T1000 (cell line): ENCODE measurements around the gene PLCB4.

Experiments
- DNase-seq: peaks from one replicate; lab custom pipeline; 2025; ENCODE audit warnings: mixed read lengths; lab: John Stamatoyannopoulos, UW

Gene PLCB4

DNA sequence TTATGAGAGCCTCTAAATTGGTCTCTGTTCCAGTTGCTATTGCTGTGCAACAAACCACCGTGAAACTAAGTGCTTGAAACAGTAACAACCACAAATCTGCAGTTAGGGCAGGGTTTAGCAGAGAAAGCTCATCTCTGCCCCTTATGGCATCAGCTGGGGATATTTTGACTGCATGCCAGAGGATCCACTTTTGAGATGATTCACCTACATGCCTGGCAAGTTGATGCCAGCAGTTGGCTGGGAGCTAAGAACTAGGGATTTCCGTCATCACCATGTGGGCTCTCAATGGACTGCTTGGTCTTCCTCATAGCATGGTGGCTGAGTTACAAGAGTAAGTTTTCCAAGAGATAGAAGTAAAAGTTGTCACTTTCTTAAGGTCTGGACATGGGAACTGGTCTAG, 35.1 kb downstream of the PLCB4 start:
- peak; percentile 22 for DNase-seq

DNA sequence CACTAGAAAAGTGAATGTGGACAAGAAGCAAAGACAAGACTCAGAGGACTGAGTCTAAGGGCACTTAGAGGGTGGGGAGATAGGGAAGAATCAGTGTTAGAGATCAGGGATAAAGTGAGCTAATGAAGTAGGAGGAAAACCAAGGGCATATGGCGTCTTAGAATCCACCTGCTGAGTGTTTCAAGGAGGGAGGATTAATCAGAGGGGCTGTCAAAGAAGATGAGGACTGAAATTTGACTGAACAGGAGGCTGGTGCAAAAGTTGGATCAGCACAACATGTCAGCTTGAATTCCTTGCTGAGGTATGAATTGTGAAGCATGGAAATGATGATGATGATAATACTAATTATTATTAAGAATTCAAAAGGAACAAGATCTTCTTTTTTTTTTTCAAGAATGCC, 39.4 kb downstream of the PLCB4 start:
- DNase-seq: no peak

DNA sequence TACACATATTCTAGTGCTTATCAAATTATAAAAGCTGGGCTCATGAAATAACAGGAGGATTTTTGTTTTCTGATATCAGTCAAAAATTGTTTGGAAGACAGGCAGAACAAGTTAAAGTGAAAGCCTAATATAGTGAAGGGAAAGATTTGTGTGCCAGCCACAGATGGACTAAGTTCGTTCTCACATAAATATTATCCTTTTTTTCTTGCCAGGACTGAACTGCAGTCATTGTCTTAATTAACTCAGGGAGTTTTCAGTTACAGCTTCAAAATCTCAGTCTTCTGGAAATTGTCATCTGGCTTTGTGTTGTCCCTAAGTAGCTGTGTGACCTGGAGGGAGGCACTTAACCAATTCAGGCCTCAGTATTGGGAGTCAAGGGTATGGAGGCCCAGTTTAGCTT, 40.7 kb downstream of the PLCB4 start:
- no peak for DNase-seq

DNA sequence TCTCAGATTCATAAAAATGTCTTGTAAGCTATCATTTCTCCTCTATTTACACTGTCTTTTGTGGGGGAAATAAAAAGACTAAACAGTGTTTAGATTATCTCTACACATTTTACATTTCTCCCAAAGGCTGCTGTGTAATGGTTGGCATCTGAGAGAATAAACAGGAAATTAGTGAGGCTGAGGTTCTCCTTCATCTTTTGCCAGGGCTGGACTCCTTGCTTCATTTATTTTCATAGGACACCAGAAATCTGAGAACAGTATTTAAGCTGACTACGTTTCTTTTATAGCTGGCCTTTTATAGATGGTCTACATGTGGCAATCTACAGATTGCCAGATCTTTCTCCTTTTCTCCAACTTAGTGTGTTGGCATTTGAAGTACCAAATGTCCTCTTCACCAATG, 41.5 kb downstream of the PLCB4 start:
- DNase-seq: no peak

DNA sequence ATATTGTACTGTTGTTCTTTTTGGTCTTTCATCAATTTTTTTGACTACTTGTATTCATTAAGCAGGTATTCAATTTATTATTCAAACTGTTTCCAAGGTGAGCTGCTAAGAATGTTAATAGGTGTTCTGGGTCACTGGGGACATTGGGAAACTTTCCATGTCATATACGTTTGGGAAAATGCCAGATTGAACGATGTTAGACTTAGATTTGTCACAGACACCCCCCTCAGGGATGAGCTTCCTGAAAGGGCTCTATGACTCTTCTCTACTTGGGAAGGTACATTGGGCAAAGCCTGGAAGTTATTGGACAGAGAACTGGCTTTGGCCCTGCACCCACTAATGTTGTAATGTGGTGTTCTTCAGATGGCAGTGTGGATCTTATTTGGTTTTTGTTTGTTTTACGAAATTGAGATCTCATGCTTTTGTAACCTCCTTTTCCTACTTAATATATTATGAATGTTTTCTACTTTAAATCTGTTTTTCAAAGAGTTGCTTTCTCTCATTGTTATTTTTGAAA, 42.1 kb downstream of the PLCB4 start:
- DNase-seq: no peak

DNA sequence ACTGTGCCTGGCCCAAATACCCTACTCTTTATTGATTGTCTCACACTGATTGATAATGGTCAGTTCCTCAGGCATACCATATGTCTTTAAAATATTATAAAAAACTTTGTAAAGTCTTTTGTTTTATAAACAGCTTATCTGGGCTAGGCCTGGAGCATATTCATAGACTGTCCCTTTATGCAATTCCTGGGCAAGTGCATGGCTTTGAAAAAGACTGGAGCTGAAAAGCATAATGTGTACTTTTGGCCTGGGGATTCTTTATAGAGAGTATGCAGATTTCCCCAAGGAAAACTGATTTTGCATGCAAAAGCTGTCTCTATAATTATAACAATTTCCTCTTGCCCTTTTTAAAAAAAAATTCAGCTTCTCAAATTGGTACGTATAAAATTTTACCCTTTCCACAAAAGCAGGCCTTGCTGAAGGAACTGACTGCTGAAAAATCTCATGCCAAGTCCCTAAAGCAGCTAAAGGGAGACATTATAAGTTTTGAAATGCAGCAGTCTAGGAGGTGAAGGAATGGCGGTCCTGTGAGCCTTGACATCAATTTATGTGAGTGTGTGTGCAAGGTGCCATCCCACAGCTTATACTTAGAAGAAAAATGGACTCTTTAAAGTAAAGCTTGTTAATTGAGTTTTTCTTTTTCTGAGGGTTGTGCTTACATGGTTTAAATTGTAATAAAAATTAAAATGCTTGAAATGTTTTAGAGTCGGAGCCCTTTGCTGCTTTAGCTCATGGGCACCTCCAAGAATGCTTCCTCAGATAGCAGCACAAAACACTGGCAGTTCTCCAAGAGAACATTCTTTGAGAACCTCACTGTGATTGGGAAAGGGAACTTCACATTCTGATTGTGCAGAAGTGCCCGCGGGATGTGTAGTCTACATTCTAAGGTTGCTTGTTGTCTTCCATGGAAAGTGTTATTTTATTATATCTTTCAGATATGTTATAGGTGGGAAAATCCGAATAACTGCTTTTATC, 43.9 kb downstream of the PLCB4 start:
- DNase-seq: no peak

DNA sequence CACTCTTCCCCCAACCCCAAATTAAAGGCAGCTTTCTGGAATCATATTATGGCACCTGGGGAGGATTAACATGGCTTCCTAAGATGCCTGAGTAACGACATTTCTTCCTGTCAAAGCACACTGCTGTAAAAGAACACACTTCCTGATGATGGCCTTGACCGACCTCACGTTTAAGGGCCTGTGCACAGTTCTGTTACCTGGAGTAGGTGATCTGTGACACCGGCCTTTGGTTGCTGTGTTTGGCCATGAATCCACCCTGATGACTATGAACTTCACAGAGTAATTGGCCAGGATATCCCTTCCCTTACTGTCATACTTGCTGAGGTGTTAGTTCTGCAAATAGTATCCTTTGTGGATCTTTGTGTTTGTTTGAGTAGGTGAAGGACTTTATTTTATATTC, 45.8 kb downstream of the PLCB4 start:
- no peak for DNase-seq

DNA sequence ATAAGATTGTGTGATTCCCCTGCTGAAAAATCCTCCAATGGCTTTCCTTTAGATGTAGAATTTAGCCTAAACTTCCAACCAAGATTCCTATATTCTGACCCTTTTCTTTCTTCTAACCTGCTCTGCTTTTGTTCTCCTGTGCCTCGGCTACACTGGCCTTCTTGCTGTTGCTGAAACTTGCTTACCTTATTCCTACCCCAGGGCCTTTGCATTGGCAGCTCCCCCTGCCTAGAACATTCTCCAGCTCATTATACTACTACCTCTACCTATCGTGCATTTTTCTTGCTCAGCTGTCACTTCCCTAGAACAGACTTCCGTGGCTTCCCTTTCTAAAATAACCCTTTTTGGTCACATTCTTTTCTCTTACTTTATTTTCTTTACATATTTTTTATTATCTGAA, 48.7 kb downstream of the PLCB4 start:
- no peak for DNase-seq

DNA sequence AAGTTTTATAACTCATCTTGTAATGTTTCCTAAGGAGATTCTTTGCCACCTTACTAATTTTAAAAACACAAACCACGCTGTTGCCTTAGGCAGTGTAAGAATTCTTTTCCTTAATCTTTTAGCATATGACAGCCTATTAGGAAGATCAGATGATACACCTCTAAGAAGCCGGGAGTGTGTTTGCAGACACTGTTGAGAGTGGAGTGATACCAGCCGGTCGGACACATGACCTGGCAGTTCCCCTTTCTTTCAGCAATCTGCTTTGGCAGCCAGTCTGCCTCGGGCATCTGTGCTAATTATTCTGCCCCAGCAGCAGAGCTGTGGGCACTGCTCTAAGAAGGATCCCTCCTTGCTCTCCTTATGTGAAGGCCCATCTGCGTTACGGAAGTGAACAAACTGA, 50.9 kb downstream of the PLCB4 start:
- no peak for DNase-seq

DNA sequence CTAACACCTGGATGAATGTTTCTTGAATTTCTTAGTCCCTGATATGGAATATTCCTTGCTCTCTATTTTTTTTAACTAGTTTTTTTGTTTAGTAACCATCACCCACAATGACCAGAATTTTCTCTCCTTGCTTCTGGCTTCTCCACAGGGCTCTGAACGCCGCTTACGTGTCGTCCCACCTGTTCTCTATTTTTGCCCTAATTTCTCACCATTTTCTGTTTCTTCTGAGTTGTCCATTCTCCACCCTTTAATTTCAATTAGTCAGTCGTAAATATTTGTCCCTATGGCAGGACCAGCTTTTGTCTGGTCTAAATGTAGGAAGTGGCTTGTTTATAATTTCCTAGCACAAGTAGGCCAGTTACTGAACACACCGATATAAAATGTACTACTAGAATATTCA, 52.3 kb downstream of the PLCB4 start:
- DNase-seq: no peak

DNA sequence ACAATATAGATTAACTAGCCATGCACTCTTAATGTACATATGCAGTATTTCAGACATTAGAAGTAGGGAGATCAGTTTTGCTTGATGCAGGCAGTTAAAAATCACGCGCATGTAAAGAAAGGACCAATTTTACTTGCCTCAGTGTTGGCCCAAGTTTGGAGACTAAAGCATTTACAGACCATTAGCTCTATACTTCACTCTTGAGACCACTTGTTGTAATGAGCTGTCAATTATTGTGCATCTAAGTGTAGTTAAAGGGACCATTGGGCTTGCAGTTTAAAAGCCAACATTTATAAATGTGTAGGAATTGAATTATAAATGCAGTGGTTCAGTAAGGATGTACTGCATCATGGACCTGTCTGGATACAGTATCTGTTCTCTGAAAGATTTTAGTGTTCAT, 53.7 kb downstream of the PLCB4 start:
- DNase-seq: no peak

DNA sequence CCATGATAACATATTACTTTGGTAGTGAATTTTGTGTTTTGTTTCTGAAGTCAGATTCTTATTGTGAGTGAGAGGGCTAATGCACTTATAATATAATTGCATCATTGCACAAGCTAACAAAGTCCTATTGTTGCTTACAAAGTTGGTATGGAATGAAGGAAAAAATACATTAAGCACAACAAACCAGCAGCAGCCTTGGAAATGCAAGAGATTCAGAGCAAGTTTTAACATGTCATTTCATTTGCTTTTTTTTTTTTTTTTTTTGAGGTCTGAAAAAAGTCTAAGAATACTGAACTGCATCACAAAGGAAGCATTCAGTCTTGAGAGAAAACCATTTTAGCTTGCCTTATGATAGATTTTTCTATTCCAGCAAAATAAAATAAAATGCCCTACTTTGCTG, 57.6 kb downstream of the PLCB4 start:
- DNase-seq: no peak

DNA sequence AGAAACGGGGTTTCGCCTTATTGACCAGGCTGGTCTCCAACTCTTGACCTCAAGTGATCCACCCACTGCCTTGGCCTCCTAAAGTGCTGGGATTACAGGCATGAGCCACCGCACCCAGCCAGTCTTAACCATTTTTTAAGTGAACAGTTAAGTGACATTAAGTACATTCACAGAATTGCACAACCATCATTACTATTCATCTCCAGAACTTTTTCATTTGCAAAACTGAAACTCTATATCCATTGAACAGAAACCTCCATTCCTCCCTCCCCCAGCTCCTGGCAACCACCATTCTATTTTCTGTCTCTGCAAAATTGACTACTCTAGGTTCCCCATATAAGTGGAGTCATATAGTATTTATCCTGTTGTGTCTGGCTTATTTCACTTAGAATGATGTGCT, 59.7 kb downstream of the PLCB4 start:
- DNase-seq: no peak

DNA sequence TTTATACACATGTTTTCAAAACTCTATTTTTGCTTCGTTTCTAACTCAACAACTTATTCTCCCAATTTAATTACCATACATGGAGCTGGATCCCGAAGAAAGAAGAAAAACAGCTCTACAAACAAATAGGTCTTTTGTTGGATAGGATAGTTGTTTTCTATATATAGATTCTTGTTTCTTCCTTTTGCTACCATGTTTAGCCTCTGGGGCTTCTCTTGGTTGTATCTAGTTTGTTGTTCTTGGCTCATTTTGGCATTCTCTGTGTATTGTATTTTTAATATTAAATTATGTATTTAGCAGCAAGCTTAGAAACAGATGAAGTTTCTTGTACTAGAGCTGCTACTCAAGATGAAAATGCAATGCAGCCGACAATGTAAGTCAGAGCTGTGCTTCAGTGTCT, 60.9 kb downstream of the PLCB4 start:
- no peak for DNase-seq

DNA sequence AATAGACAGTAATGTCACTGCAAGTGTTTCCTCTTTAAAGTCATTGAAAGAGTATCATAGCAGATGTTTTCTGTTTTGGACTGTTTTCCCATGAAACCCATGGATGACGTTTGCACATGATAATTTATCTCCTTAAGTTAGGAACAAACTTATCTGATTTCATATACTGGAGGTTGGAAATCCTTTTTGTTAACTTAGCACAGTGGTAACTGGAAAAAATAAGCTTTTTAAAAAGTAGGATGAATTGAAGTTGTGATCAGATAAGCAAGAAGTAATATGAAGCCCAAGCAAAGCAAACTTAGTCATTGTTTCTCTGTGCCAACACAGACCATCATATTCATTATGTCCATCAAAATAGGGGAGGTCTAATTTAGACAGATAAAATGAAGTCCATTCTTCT, 61.6 kb downstream of the PLCB4 start:
- DNase-seq: no peak

DNA sequence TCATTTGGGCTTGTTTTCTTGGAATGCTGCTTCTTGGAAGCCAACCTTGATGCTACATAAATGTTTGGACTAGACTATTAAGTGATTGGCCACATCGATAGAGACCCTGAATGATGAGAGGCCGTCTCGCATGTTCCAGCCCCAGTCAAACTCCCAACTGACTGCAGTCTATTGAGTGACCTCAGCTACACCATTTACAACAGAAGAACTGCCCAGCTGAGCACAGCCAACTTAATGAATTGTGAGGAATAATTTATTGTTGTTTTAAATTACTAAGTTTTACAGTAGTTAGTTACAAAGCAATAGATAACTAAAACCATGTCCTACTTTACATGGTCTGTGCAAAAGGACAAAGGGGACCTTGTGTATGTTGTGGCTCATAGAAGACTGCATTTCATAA, 63.0 kb downstream of the PLCB4 start:
- no peak for DNase-seq

DNA sequence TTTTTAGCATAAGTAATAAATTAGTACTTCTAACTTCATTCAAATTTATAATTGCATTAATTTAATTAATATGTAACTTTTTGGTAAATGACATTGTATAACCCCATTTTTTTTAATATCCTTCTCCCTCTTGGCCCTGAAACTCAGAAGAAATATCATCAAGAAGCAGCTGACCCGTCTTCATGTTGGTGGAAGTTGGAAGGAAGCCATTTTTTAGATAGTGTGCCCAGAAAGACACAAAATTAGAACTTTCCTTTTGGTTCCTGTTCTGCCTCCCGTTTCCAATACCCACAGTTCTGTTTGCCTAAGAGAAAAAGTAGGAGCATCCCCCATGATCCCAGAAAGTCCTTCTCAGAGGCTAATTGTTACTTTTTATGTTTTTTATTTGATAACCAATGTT, 65.5 kb downstream of the PLCB4 start:
- no peak for DNase-seq

DNA sequence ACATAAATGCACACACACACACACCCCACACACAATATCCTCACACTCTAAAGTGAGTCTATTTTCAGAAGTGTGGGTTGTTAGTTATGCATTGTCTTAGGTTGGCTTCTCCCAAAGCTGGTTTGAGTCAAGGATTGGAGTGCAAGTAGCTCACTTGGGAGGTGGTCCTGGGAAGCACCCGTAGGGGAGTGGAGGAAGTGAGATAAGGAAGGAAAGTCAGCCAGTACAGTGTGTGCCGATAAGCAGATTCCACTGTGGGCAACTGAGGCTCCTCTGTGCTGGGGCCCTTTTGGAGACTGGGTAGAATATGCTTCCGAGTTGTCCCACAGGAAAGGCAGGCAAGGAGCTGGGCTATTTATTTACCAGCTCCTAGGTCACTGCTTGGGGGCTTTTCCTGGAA, 67.2 kb downstream of the PLCB4 start:
- no peak for DNase-seq

DNA sequence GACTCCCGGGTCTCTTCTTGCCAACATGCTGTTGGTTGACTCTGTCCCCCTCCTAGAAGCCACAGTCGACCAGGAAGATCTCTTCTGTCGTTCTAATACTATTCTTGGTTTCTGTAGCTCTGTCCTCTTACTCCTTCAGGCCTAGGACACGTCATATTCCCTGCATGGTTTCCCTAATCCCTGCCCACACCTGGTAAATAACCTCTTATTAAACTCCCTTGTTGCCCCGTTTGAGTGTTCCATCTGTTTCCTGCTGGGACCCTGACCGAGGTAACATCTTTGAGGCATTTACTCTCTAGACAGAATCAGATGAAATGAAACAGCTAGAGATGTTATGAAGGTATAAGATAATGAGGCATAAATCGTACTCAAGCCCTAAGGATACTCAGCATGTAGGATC, 68.1 kb downstream of the PLCB4 start:
- DNase-seq: no peak

DNA sequence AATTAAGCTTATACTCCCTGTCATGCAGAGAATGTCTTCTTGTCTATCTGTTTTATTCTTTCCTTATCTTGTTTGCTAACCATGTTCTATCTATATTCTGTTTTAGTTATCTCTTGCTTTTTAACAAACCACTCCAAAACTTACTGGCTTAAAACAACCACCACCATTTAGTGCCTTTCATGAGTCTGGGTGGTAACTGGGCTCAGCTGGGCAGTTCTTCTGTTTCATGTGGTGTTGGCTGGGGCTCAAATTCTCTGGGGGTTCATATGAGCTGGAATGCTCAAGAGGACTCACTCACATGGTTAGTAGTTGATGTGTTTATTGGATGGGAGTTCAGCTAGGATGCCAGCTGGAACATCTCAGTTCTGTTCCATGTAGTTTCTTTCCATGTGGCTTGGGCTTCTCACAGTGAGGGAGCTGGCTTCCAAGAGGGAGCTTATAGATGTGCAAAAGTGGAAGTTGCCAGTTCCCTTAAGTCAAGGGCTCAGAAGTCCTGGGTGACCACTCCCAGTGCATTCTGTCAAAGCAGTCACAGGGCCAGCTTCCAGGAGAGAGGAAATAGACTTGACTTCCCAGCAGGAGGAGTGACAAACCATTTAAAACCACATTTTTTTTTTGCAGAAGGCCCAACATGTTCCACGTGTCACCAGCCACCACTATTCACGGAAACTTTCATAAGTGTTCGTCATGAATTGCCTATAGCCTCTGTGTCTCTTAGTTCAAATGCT, 70.4 kb downstream of the PLCB4 start:
- no peak for DNase-seq

DNA sequence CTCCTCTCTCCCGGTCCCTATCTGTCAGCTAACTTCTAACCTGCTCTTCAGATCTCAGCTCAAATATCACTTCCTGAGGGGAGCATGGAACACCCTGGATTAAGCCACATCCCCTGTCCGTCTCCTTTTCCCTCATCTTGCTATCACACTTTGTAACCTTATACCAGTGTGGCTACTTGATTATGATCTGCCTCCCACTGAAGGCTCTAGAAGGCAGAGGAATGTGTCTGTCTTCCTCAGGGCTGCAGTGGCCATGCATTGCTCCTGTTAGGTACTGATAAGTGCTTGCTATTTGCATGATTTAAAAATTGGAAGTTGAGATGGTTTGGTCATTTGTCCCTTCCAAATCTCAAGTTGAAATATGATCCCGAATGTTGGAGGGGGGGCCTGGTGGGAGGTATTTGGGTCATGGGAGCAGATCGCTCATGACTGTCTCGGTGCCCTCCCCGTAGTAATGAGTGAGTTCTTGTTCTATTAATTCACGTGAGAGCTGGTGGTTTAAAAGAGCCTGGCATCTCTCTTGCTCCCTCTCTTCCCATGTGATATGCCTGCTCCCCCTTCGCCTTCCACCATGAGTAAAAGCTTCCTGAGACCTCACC, 71.4 kb downstream of the PLCB4 start:
- no peak for DNase-seq

DNA sequence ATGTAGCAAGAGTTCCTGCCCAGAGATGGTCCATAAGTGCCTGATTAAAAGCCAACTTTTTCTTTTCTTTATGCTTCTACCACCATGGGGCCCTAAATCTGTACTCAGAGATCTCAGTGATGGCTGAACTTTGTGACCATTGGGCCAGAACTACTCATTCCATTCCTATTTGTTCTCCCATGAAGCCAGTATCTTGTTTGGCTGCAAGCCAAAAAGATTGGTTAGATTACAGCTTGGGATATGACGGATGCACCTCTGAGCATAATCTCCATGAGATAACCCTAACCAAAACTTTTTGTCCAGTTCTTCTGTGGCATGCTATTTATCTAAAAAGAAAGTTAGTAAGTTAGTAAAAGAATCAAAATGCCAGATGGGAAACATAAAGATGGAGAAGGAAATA, 72.2 kb downstream of the PLCB4 start:
- no peak for DNase-seq

DNA sequence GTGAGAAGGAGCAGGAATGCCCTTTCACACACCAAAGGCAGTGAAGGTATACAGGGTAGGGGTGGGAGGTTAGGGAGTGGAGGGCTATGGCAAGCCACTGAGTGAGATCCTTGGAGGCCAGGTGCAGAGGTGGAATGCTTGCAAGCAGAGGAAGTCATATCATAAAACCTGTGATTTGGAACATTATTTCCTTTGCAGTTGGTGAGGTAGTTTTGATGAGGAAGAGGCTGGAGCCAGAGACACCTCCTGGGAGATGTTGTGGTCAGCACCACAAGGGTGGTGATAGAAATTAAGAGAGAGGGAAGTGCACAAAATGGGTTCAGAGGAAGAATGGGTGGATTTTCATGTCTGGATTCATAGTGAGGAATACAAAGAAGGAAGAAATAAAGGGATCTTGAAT, 73.0 kb downstream of the PLCB4 start:
- no peak for DNase-seq
